Kidney glomerular epithelial cell (primary cell): ENCODE data around the gene TCF7L2.

Experiments
- DNase-seq: peaks from one replicate; lab custom pipeline; 2025; lab: John Stamatoyannopoulos, UW

The TCF7L2 gene

DNA sequence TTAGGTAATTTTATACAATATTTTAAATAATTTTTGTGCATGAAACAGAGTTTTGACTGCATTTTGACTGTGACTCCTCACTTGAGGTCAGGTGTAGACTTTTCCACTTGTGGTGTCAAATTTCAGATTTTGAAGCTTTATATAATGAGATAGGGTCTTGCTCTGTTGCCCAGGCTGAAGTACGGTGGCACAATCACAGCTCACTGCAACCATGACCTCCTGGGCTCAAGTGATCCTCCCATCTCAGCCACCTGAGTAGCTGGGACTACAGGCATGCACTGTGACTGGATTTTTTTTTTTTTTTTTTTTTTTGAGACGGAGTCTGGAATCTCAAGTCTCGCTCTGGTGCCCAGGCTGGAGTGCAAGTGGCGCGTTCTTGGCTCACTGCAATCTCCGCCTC is 74.9 kb downstream of the TCF7L2 start:
- no peak for DNase-seq

DNA sequence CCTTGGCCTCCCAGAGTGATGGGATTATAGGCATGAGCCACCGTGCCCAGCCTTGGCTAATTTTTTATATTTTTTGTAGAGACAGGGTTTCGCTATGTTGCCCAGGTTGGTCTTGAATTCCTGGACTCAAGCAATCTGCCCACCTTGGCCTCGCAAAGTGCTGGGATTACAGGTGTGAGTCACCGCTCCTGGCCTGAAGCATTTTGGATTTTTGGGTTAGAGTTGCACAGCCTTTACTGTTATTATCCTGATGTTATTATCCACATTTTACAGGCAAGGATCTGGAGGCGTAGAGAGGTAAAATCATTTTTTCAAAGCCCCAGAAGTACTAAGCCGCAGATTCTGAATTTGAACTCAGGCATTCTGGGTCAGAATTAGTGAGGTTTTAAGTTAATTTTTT is 75.4 kb downstream of the TCF7L2 start:
- no peak for DNase-seq

DNA sequence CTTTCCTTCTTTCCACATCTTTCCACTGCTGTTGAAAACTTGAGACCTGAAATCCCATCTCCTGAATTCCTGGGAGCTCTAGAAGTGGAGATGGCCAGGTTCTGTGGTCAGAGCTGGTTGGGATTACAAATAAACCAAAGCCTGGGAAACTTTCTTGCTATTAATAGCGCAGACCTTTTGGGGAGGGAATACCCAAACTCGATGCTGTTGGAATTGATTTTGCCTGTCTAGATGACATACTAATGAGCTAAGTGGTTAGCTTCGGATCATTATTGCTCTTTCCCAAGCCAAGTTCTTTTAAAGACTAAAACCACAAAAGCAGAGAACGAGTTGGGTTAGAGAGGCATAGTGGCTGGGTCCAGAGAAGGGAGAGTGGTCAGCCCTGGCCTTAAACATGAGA is 76.6 kb downstream of the TCF7L2 start:
- DNase-seq, result peak; percentile 24

DNA sequence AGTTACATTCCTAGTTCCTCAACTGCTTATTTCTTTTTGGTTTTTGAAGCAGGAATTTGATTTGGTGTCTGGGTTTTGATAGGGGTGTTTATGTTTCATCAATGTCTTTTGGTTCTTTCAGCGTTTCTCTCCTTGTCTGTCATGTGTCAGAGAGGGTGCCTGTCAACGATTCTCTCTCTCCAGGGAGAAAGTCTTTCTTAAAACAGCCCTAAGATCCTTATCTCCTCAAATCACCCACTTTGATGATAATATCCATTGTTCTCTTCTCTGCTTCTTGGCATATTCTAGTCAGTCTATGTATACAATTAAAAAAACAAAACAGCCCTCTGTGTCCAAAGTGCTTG is 77.2 kb downstream of the TCF7L2 start:
- DNase-seq, result no peak

DNA sequence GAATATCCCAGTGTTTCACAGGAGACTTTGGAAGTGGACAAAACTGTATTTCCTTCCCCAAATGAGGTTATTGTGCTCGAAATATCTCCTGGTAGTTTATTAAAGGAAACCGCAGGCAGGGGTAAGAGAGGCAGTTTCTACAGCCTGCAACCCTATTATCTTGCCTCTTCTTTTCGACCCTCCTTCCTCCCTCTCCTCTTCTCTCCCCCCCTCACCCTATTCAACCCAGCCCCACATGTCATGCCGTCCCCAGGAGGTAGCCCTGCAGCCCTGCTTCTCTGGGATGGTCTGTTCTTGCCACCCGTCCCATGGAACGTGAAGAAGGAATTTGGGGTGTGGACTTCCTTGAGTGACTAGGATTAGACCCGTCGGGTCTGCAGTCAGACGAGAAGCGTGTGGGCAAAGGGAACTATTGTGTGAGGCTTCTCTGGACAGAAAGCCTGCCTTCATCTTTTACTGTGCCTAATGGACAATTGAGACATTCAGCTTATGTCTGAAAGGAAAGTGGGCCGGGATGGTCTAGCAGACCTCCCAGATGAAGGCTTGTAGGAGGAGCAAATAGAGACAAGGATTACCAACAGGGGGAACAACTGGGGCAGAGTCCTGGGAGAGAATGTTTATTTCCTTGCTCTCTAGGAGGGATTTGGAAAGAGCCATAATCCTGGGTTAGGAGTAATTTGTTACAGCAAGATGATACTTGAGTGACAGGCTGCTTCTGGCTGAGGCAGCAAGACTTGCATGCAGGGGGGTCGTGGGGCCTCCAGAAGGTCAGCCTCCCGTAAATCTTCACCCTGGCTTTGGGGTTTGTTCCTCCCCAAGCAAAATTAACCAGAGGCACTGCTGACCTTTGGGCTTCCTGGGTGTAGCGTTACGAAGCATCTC is 77.8 kb downstream of the TCF7L2 start:
- no peak for DNase-seq

DNA sequence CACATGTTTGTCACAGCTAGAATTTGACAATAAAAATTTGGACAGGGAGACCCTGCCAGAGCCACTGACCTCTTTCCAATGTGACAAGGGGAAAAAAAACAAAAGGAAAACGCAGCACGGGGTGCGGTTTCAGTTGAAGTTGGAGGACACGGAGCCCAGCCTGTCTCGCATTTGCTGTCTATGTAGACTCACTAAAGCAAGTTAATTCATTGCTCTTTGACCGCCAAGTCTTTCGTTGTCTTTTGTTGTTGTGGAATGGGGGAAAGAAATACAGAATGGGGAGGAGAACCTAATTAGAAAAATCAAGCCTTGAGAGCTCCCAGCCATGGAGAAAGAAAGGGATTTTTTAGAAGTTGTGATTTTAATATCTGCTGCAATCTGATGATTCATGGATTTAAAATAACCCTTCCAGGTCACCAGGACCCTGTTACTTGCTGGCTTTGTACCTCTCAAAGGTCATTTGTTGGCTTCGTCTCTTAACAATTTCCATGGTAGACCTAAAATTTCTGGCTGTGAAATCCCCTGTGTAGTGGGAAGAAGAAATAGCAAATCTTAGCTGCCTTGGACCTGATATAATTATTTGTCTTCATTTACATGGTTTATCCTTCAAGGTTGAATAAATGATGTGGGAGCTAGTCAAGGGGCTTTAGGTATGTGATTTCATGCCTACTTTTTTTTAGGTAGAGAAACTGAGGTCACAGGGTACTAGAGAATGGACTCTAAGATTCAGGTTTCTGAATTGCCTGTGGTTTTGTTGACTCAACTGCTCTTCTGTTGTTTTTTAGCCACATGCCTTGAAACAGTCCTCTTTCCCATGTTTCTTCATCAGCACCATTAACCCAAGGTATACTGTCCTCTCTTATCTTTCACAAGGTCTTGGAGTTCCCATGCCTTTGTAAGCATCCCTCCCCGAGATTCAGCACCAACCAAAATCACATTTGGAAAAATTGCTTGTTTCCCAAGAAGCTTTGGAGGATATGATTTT is 78.7 kb downstream of the TCF7L2 start:
- no peak for DNase-seq

DNA sequence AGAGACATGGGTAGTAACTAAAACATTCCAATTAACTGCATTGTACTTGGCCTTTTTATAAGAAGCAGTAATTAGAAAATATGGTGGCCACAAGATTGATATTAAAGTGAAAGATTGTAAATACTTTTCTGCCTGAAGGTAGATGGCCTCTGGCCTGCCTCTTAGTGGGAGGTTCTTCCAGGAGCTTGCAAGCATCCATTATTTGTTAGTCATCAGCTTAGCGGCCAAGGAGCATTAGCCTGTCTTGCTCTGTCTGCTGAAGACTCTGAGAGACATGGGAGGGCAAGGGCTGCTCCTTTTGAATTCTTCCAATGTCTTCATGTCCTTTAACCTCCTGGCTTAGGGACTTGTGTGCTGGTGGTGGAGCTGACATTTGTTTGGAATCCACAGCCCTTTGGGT is 80.4 kb downstream of the TCF7L2 start:
- peak; percentile 20 for DNase-seq

DNA sequence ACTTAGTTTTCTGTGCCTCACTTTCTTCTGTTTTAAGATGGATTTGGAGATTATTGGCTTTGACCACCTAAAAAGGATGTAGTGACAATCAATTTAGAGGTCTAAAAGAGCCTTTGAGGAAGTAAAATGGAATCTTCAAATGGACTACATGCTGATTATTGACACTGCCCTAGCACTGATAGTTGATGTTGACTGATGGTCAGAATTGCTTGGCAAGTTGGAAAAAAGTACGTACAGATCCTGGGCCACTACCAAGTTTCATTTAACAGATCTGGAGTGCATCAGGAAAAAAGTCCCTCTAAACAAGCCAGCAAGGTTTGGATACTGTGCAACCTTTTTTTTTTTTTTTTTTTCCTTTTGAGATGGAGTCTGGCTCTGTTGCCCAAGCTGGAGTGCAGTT is 81.1 kb downstream of the TCF7L2 start:
- no peak for DNase-seq

DNA sequence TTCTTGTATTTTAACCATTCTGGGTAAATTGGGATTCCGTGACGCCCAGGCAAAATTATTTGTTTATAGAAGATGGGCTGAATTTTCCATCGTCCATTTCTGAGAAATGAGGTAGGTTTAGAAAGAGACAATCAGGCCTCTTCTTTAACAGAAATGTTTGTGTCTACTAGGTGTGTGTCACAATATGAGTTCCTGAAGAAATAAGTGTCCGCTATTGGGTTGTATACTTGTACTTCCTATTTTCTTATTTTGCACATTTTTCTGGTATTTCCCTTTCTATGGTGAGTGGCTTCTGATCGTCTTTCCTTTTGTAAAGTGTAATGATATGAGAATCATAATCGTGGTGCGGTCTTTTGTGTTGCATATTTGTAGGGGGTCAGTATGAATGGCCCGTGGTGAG is 83.9 kb downstream of the TCF7L2 start:
- no peak for DNase-seq

DNA sequence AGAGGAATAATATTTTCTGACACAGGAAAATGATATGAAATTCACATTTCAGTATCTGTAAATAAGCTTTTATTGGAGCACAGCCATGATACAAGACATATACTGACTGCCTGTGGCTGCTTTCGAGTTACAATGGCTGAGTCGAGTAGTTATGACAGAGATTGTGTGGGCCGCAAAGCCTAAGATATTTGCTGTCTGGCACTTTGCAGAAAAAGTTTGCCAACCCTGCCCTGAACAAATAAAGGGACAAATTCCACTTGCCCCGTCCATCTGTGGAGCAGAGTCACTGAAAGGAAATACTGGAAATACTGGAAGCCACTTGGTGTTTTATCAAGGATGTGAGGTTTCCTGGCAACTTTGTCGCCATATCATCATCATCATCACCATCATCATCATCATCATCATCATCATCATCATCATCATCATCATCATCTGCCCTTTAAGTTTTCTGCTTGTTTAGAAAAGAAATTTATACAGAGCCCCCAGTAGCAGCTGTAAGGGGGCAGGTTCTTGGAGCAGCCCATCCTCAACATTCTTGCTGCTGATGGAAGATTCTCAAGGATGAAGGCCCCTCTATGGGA is 85.8 kb downstream of the TCF7L2 start:
- no peak for DNase-seq

DNA sequence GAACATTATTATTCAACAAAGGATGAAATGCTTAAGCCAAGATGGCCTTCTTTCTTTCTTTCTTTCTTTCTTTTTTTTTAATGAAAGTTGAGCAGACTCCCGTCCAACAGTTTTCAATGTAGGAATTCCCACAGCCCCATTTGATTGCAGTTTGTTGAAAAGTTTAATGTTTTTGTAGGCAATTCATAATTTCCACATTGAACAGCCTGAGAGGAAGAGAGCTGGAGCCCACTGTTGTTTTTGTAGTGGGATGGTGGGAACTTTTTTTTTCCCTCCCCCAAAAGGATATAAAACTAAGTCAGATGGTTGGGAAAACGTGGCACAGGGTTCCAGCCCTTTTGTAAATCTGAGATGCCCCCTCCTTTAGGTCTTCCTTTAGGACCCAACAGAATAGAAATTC is 86.6 kb downstream of the TCF7L2 start:
- no peak for DNase-seq

DNA sequence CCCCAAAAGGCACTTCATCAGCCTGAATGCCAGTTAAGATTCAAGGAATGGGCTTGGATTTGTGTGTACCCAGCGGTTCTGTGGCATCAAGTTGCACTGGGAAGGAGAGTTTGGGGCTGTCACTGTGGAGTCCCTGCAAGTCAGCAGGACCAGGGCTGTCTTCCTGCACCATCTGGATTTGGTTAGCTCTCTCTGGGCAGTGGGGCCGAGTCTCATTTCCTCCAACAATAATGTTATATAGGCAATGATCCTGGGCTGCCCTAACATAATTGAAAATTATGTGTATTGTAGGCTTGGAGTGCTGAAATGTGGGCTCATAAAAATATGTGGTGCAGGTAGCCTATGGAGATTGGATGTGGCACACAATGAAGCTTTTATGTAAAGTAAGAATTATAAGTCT is 87.2 kb downstream of the TCF7L2 start:
- no peak for DNase-seq

DNA sequence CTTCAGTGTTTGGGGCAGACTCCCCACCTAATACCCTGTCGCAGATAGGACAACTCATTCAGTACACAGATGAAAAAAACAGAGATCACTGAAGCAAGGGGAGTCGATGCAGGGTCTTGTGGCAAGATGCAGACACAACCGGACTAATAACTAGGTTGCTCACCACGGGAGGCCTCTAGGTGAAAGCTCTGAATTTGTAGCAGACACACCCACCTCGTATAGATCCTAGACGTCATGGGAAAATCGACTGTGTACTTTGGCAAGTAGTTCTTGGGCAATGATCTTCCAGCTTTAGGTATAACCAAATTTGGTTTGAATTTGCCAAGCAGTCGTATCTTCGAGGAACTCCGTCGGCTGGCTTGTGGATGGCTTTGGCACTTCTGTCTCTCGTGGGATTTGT is 88.1 kb downstream of the TCF7L2 start:
- DNase-seq, result no peak

DNA sequence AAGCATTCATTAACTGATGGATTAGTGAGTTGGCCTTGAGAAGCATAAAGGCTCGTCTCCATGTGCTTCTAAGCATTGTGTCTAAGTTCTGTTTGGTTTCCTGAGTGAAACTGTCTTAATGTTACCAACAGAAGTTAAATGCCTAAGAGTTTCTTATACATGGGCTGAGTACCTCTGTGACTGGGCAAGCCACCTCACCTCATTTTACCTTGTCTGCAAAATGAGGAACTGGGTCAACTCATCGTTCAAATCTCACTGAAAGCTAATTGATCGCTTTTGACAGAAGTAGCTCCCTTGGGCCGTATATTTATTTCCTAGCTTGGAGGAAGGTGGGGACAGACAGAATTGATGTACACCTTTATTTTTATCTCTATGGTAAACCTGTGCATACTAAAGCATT is 88.9 kb downstream of the TCF7L2 start:
- DNase-seq, result no peak

DNA sequence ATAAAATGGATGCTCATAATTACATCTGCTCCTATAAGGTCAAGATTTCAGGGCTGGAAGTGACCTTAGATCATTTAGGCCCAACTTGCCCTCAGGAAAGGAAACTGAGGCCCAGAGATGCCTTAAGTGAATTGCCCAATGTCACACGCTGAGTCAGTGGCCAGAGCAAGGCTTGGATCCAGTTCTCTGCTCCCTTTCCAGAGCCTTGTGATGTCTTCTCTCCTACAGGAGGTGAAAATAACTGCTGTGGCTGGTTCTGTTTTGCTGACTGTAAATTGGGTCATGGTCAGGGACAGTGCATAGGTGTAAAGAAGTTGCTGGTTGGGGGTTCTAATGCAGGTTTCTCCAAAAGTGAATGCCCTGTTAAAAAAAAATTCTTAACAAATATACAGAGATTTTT is 91.3 kb downstream of the TCF7L2 start:
- DNase-seq, result no peak

DNA sequence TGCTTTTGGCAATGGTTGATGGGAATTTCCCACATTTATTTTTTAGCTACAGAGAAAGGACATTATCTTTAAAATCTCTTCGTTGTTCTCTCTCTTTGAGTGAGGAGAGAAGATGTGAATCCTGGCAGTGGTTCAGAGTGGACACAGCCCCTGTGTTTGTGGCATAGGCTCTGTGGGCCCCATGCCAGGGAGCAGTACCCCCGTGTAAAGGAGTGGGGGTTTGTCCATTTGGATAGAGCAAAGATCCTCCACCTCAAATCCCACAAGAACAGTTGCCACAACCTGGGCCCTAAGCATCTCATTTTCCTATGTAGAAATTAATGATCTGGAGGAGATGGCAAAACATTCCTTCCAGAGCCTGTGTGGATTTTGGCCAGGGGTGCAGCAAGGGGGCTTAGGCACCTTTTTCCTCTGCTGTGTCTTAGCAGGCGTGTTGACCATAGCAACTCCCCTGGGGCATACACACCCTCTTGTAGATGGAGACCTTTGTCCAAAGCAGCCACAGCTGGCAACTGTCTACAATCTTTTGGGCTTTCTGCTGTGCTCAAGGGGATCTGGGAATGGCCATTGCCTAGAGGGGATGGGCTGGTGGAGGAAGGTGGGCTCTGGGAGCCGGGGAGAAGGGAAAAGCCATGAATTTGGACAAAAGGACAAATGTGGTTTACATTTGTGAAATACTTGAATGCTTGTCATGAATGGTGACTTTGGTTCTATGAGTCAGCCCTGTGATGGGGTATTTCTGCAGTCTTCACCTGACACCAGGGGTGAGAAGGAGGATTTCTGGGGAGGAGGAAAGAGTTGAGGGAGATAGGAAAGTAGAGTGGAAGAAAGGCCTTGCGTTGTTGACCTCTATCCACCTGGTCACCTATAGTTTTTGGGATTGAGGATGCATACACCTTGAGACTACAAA is 92.0 kb downstream of the TCF7L2 start:
- no peak for DNase-seq

DNA sequence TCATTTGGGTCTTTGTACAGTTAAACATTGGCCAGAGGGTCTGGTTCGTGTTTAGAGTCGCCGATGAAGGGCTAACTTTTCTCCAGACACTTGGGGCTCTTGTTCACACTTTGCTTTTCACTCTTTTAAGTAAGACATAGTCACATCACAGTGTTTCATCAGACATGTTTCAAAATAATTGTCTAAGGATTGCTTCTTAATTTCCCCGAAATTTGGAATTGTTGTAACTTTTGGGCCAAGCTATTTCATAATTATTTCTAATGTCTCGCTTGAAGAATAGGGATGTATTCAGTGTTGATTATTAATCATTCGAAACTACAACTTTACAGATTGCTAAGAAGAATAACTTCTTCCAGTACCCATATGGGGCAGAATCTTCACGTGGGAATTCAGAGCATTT is 92.8 kb downstream of the TCF7L2 start:
- no peak for DNase-seq

DNA sequence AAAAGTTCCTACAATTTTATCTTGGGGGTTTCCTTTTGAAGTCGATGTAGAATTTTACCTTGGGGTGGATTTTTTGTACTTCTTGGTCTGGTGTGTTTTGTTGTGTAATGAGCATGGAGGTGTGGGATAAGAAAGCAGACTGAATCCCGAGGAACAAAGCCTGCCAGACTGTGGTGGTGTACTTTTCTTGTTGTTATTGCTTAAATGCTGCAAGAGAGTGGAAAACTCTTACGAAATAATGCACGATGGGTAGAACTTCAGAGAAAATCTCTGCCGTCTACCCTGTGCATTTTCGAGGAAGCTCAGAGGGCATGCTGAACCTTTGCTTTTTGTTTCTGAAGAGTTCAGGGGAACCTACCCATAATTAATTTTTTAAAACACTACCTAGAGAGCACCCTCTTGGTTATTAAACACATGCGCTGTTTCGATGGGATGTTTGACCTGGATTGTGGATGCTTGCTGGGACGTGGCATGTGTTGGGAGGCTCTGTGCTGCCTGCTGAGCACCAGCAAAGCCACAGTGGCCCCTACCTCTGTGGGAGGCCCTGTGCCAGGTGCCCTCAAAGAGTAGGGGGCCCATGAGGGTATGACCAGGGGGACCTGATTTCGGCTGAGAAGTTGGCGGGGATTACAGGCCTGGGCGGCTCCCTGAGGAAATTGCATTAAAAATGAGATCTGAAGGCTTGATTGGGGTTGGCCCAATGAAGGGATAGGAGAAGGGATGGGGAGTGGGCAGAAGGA is 94.1 kb downstream of the TCF7L2 start:
- DNase-seq, result no peak

DNA sequence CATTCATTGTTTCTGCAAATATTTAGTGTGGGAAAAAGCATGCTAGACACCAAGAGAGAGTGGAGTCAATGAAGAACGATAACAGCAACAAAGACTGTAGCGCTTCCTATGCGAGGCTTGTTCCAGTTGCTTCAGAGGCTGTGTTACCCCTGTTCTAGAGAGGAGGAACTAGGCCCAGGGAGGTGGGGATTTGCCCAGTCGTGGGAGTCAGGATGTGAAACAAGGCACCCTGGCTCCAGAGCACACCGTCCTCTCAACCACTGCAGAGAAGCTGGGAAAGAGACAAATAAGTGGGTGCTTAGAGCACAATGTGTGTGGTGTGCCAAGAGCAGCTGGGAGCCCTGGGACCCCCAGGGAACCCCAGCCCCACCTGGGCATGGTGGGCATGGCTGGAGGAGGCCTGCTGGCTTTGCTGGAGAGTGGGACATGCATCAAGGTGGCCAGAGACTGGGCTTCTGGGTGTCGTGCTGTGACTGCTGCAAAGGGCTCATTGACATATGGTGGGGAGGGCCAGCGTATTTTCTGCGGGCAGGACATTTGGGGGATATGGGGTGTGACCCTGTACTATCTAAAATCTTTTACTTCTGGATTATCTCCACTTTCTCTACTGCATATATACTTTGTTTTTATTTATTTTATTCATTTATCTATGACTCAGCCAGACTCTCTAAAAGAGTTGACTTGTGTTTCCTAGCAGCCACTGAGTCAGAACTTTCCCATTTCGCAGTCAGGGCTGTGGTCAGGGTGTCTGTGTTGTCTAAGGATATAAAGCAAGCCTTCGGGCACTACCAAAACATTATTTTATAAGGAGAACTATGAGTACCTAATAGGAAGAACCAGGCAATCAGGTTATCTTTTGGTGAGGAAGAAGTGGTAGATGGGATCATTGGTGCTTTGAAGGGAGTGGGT is 95.4 kb downstream of the TCF7L2 start:
- peak; percentile 88 for DNase-seq

DNA sequence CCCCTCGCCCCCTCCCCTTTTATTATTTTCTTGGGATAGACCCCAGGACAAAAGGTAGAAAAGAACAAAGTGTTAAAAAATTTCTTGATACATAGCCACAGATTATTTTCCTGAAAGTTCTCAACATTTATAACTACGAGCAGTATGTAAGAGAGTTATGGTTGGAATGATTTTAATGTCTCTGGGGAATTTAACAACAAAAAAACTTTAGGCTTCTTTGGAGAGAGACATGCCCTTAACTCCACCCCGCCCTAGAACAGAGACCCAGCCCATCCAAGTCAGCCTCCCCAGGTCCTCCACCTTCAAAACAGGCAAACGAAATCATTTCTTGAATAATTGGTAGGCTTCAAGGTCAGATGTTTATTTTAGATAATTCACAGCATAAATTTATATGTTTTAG is 97.1 kb downstream of the TCF7L2 start:
- no peak for DNase-seq
